Central memory CD4-positive, alpha-beta T cell (primary cell): ENCODE measurements around the gene CT45A1.
"Not testable (repeated sequence)": the region's sequence is repeated elsewhere in the genome, so short reads cannot be mapped to it uniquely, and the experiment has no call there.

Experiments
- DNase-seq: peaks from one replicate; pipeline ENCODE4 v3.0.0; 2022
- total RNA-seq, 3 experiments: gene quantifications; one replicate each; lab custom pipeline; 2026; lab: John Stamatoyannopoulos, UW

Gene CT45A1
- total RNA-seq: 0 reads per million in 3 experiments

GRCh38 chrX:135713183-135713689, at the start of gene CT45A1:
CT45A1 (plus strand) TSS chrX:135713639; CDS start chrX:135718941, 5,302 bp downstream.
- DNase-seq: not testable (repeated sequence)

- DNase-seq: not testable (repeated sequence)
Observed at GRCh38 chrX:135672979-135673378, 40.5 kb upstream of the CT45A1 start.

GRCh38 chrX:135688137-135688536, 25.3 kb upstream of the CT45A1 start:
- no peak for DNase-seq

- no peak for DNase-seq
Observed at GRCh38 chrX:135695471-135695870, 18.0 kb upstream of the CT45A1 start.

- DNase-seq: no peak
Observed at GRCh38 chrX:135697601-135698000, 15.8 kb upstream of the CT45A1 start.

- no peak for DNase-seq
Observed at GRCh38 chrX:135698924-135699323, 14.5 kb upstream of the CT45A1 start.

GRCh38 chrX:135707880-135708279, 5.6 kb upstream of the CT45A1 start:
- DNase-seq: no peak

- DNase-seq: no peak
Observed at GRCh38 chrX:135713795-135714194, 356 bp downstream of the CT45A1 start.

- DNase-seq: not testable (repeated sequence)
Observed at GRCh38 chrX:135734666-135735065, 21.2 kb downstream of the CT45A1 start.

- no peak for DNase-seq
Observed at GRCh38 chrX:135737366-135738071, 24.1 kb downstream of the CT45A1 start.

- DNase-seq: no peak
Observed at GRCh38 chrX:135740681-135741149, 27.3 kb downstream of the CT45A1 start.

- no peak for DNase-seq
Observed at GRCh38 chrX:135741192-135741715, 27.8 kb downstream of the CT45A1 start.

- DNase-seq: not testable (repeated sequence)
Observed at GRCh38 chrX:135744739-135745138, 31.3 kb downstream of the CT45A1 start.

GRCh38 chrX:135768091-135768490, 54.7 kb downstream of the CT45A1 start, which contains the start of gene CT45A3:
CT45A3 (minus strand) TSS chrX:135768191; CDS start chrX:135764444, 3,747 bp downstream.
- DNase-seq: not testable (repeated sequence)
